Hematopoietic multipotent progenitor cell treated with erythropoietin and hydrocortisone succinate and interleukin-3 and kit ligand, for 17 days (in vitro differentiated cells): Measurements from ENCODE around the gene BST1.

Experiments
- DNase-seq: peaks from one replicate; pipeline ENCODE4 v3.0.0-alpha.2; 2015; ENCODE audit warnings: low spot score

The BST1 gene

DNA sequence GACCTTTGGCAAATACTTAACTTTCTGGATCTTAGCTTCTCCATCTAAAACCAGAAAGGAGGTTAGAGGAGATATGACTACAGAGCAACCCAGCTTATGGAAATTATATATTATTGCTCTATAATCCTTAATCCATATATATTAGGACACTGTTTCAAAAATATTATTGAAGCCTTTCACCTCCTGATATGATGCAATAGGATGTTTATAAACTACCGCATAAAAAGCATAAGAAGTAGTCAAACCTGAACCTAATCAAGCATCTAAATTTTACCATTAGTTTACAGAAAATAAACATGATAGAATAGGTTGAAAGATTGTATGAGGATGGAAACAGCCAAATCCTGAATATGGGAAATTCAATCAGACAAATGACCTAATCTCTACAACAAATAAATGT lies 26.8 kb upstream of the BST1 start:
- DNase-seq: peak; percentile 15

DNA sequence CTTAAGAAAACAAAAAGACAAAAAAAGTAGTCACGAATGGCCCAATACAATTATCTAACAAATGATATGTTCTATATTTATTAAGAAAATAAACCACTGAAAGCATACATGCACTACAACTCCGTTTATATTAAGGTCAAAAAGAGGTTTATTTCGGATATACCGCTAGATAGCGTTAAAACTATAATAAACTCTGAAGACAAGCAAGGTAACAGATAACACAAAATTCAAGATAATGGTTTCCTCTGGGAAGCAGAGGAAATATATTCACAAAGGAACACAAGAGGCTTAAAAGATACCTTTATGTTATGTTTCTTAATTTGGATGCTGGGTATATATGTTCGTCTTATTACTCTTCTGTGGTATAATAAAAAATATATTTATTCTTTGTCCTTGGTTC lies 26.0 kb upstream of the BST1 start:
- no peak for DNase-seq

DNA sequence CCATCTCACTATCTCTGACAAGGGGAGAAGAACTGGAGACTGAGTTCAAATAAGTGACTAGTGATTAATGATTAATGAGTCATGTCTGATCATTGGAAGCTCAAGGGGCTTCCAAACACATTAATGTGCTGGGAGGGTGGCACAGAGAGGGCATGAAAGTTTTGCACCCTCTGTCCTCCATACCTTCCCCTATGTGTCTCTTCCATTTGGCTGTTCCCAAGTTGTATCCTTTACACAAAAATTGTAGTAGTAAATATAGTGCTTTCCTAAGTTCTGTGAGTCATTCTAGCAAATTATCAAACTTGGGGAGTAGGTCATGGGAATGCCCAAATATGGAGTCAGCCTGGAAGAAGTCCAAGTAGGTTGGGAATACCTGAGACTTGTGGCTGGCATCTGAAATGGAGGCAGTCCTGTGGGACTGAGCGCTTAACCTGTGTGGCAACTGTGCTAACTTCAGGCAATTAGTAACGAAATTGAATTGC lies 25.3 kb upstream of the BST1 start:
- peak; percentile 88 for DNase-seq

DNA sequence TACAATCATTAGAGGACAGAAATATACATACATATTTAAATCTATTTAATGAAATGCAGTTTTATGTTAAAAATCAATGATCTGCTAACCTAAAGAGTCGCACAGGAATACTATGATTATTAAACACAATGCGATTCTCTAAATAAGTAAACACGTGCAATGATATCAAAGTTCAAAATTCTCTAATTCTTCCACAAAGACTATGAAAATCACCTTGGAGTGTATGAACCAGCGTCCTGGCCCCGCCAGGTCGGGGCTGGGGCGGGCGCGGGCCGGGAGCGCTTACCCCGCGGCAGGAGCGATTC lies 21.8 kb upstream of the BST1 start:
- no peak for DNase-seq

DNA sequence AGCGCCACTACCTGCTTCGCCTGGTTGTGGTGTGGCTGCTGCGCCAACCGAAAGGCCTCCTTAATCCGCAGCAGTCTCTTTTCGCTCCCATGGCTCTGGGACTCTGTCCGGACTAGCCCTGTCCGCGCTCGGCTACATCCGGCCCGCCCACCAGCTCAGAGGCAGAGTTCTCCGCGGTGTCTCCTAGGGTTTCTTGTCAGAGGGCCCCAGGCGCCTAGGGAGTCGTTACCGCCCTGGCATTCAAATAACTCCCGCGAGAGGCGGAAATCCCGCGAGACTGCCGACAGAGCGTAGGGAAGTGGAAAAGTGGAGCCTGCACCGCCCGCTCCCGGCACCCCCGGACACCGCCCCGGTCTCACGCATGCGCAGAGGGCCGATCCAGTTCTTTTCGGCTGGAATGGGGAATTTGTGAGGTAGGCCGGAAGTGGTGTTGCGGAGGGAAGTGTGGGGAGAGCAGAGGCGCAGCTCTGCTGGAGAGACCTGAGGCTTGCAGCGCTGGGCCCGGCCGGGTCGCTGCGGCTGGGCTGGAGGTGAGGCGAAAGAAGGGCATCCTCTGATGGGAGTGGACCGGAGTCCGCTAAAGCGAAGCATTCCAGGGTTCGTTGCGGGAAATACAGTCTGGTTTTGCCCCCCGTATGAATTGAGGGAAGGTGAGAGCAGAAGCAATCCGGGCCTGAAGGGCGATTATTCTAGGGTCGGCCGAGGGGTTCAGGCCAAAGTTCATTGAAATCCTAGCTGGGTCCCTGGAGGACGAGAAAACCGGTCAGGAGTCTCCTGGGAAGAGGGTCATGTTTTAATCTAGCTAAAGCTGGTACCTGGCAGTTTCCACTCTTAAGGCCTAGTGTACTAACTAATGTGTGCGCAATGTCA lies 21.3 kb upstream of the BST1 start, which contains the start of gene FAM200B:
Gene FAM200B, plus strand, starts transcription at position 456 of the 870 bp plus-strand sequence. CDS start 5,151 bp downstream, outside the sequence.
- peak; percentile 99 for DNase-seq

DNA sequence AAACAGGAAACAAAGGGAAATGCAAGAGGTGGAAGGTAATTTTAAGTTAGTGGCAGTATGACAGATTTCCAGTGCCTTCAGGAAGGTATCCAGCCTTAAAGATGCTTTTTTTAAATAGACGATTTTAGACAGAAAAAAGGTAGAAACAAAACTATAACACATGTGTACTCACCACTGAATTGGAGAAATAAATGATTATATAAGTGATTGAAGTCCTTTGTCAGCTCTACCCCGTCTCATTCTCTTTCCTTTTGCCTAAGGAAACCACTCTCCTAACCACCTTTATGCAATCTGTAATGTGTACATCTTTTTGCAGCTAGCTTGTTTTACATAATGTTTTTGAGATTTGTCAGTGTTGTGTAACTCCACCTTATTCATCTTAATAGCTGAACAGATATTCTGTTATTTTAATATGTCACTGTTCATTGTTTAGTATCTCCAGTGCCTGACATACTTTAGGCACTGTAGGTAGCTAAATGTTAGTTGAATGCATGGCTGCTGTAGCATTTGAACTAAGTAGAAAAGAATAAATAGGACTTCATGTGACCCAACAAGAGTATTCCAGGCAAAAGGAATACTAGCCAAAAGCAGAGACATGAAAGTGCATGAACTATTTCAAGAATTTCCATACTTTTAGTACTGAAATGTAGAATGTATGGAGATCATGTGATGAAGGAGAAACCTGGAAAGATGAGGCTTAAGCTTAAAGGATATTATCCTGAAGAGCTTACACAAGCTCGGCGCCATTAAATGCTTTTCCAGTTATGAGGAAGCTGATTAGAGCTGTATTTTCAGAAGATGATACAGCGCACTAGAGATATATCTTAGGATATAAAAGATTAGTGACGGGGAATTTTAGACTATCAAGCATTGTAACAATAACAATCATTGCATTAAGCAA lies 20.4 kb upstream of the BST1 start:
- no peak for DNase-seq

DNA sequence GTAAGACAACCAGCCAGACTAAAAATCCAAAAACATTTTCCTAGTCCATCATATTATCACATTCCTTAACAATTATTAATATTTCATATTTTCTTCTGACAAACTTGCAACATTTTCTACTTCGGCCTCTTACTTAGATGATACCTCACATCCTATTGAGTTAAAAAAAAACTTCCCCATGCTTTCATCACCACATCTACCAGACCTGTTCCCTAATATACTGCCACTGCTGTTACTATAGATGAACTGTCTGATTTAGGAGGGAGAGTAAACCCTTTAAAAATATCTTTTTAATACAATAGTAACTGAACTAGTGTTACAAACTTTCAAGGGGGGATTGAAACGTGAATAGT lies 19.7 kb upstream of the BST1 start:
- no peak for DNase-seq

DNA sequence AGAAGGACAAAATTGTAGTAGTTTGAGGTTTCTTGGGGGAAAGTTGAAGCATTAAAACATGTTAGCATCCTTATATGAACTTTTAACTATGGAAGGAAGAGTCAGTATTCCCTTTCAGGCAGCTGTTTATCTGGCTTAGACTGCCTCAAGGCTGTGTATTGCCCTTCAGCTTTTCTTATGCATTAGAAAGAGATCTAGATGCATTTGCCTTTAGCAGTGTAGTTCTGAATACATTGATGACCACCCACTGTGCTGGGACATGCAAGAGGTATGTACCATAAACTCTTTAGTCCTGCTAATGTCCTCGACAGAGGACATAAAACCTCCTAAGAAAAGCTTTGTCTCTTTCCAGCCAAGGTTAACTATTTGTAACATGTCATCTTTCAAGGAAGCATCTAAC lies 18.4 kb upstream of the BST1 start:
- no peak for DNase-seq

DNA sequence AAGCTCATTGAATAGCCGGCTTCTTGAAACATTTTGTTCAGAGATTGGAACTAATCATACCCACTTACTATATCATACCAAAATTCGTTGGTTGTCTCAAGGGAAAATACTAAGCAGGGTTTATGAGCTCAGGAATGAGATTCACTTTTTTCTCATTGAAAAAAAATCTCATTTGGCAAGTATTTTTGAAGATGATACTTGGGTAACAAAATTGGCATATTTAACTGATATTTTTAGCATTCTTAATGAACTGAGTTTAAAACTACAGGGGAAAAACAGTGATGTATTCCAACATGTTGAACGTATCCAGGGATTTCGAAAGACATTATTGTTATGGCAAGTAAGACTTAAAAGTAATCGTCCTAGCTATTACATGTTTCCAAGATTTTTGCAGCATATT lies 14.8 kb upstream of the BST1 start:
- no peak for DNase-seq

DNA sequence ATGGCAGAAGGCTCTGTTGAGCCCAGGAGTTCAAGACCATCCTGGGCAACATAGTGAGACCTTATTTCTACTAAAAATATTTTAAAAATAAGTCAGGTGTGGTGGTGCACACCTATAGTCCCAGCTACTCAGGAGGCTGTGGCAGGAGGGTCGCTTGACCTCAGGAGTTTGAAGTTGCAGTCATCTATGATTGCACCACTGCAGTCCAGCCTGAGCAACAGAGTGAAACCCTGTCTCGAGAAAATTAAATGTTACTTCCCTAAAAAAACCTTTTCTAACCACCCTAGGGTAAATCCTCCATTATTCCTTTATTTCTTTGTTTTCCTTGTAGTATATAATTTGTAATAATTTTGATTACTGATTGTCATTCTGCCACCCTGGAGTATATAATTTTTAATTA lies 13.3 kb upstream of the BST1 start:
- no peak for DNase-seq

DNA sequence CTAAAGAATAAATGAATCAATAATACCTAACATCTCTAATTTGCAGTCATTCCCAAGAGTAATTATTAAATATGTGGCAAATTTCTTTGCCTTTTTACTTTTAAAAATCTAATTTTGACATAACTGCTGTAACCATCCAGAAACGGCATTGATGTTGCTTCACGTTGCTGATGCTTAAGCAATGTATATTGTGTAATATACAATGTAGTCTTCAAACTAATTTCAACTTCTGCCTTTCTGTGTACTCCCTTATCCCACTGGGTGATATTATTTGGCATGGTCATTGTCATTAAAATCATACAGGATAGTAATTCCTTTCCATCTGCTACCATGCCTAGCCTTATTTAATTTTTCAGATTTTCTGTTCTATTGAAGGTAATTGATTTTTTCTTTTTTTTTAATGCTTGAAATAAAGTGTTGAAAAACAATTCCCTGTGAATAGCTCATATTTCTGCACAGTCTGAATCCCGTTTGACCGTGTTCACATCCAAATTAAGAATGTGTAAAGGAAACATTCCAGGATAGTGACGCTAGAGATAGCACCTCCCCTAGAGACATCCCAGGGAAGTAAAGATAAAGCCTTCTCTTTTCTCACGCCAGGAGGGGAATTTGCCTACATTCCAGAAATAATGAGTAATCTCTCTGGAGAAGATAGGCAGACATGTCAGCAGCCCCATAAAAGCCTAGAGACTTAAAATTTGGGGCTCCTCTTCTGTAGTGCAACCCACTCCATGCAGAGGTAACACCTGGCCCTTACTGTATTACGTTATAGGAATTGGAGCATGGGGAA lies 12.7 kb upstream of the BST1 start:
- no peak for DNase-seq

DNA sequence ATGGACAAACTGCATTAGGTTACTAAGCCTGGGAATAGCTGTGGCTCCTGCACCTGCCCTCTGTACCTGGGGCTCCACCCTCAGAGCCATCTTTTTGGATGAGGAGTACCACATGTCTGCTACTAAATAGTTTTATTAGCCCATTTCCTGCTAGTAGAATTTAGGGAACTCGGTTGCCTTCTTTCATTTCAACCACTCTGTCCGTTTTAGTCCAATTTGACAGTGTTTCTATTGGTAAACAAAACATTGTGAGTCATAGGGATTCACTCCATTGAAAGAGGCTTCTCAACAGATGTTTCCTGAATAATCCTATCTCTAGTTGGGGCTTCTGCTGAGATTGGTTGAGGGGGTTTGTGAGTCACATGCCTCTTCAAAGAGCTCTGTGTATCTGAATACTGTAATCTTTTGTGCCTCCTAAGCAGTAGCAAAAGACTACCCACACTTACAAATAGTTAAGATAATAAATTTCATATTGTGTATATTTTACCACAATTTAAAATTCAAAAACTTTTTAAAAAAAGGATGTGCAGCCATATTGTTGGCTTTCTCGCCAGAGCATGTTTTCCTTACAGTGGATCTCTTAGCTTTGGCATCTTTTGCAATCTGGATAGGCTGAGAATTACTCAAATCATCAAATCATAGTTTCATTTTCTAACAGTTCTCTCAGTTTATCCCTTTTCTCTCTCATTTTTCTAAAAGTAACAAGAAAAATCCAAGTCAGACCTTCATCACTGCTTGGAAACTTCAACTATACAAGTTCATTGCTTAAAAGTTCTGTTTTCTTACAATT lies 11.3 kb upstream of the BST1 start:
- no peak for DNase-seq

DNA sequence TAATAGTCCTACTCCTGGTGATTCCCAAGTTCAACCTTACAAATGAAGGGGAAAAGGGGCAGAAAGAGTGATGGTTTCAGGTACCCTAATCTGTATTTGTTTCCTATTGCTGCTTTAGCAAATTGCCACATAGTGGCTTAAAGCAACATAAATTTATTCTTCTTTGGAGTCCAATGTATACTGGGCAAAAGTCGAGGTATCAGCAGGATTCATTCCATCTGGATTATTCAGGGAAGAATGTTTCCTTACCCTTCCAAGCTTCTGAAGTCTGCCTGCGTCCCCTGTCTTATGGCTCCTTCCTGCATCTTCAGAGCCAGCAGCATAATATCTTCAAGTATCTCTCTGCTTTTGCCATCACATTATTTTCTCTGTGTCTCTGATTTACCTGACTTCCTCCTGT lies 10.3 kb upstream of the BST1 start:
- no peak for DNase-seq

DNA sequence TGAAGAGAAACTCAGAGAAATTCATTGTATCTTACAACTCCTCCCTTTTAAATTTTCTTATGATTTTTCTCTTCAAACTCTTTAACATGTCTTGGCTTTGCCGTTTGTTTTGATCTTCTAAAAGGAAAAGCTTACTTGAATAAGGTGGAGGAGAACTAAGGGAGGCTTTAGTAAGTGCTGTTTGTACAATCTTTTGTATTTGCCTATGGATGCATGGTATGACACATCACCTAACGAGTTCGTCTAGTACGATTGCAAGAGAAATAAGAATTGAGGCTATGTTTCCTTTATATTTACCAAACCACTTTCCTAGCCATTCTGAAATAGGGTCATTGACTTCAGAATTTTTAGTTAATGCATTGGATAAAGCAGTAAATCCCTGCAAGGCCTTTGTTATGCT lies 8.4 kb upstream of the BST1 start:
- no peak for DNase-seq

DNA sequence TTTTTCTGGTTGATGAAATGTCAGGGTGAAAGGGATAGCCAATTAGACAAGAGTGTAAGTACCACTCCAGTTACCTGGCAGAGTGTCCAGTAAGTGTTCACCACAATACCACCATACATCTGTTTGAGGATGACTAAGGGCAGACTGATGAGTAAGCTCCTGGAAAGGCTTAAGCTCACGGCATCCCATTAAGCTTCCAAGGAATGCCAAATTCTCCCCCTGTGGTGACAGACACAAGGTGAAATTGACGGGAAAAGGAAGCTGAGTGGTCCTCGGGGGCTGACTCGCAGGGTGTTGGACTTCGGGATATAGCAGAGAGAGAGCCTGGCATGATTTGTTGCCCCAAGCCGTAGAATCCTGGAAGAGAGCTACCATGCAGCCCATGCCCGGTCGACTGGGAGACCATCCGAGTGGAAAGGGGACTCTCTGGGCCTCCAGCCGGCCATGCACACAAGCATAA lies 7.6 kb upstream of the BST1 start:
- DNase-seq: no peak

DNA sequence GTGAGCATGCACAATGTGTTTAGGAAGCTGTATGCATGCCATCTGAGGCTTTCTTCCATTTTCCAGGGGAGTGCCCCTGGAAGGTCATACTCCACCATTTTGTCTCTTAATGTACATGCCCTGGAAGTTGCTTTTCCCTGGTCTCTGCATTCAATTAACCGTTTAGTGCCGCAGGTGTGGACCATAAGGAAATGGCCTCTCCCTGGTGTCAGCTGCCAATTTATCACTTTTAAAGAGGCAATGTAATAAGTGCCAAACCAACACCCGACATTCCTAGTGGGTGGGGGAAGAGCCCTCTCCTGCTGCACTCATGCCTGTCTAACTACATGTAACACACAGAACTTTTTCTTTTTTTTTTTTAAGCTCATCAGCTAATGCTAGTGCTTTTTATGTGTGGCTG lies 7.1 kb upstream of the BST1 start:
- DNase-seq: no peak

DNA sequence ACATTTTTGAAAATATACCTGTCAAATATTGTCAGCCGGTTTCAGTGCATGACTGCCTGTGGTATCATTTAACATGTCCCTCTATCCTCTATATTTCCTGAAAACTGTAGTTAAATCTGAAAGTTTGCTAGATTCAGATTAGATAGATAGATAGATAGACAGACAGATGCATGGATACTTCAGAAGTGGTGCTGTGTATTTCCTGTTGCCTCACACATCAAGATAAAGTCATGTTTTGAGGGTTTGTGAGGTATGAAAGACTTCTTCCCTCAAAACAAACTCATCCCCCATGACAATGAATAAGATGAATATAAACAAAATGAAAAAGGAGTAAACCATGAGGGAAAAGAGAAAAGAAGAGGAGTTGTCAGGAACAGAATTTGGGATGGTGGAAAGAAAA lies 6.0 kb upstream of the BST1 start:
- DNase-seq: no peak

DNA sequence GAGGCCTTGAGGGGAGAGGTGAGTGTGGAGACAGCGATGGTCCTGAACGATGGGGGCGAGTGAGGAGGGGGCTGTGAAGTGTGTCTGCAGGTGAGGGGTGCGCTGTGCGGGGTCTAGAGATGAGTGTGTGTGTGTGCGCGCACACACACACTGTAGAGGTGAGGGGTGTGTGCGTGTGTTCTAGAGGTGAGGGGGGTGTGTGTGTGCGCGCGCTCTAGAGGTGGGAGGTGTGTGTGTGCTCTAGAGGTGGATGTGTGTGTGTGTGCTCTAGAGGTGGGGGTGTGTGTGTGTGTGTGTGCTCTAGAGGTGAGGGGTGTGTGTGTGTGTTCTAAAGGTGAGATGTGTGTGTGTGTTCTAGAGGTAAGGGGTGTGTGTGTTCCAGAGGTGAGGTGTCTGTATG lies 574 bp downstream of the BST1 start:
- no peak for DNase-seq

DNA sequence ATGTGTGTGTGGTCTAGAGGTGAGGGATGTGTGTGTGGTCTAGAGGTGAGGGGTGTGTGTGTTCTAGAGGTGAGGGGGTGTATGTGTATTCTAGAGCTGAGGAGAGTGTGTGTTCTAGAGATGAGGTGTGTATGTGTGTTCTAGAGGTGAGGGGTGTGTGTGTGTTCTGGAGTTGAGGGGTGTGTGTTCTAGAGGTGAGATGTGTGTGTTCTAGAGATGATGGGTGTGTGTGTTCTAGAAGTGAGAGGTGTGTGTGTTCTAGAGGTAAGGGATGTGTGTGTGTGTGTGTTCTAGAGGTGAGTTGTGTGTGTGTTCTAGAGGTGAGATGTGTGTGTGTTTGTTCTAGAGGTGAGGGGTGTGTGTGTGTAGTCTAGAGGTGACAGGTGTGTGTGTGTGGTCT lies 1.3 kb downstream of the BST1 start:
- no peak for DNase-seq

DNA sequence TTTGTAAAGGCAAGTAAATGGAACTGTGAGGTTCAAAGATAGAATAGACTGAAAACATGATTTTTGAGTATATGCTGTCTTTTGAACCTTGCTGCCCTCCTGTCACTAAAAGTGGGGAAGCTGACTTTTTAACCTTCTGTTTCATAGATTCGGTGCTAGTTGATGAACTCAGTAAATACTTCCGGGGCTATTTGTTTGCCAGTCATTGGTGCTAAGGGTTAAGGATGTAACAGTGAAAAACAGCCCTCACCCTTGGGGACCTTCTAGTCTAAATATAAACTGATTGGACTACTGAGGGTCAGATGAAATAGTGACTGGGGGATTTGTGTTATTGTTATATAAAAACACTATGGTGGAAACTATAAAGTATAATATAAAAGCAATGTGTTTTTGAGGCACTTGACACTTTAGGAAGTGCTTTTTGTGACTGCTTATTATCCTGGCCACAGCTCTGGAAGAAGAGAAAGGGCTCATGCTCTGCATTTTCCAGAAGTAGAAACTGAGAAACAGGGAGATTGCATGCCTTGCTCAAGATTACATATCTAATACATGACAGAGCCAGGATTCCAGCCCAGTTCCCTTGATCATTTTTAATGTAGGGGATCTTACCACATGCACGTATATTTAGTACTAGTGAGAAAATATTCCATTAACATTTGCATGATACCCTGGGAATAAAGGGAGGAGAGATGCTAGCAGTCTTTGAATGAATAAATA lies 3.9 kb downstream of the BST1 start:
- DNase-seq: no peak

DNA sequence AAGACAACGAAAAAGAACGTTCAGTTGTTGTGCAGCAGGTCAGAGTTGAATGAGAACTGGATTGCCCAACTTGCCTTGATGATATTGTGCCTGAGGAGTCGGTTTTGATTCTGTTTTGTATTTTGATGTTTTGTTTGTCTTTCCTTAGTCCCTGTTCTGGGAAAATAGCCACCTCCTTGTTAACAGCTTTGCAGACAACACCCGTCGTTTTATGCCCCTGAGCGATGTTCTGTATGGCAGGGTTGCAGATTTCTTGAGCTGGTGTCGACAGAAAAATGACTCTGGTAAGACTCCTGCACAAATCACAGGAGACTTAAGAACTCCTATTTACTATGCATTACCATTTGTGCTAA lies 4.5 kb downstream of the BST1 start:
- no peak for DNase-seq
